Stimulated activated CD4-positive, alpha-beta T cell treated with anti-CD3 and anti-CD28 coated beads, Interleukin-1b, Interleukin-23, amount 100 ng/mL, for 24 hours (primary cell): Measurements from ENCODE around the gene LYST.

Source experiments
- DNase-seq, 4 experiments: peaks; one replicate each; pipeline ENCODE4 v3.0.0-alpha.2; 2020; ENCODE audit warnings: low read depth in 4 of 4, low spot score in 1 of 4

Gene LYST

DNA sequence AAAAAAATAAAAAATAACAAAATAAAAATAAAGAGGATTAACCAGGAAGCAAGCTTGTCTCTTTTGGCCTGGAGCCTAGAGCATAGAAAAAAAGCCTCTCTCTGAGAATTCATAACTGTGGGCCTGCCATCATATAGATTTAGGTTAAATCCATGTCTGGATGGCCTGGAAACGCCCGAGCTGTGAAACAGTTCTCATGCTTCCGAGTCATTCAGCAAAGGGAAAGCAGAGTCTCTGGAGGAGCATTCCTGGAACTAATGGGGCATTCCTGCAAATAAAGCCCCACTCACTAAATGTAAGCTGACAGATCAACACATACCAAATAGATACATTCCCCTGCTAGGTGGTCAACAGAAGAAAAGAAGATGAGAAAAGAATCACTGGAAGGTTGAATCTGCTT, 141.3 kb downstream of the LYST start:
- no peak for DNase-seq

GRCh38 chr1:235724730-235725129, 142.0 kb downstream of the LYST start:
- no peak for DNase-seq

- DNase-seq: no peak
These were observed 143.8 kb downstream of the LYST start for GRCh38 chr1:235722858-235723257.

GRCh38 chr1:235721982-235722381, 144.7 kb downstream of the LYST start:
- DNase-seq: no peak

GRCh38 chr1:235720544-235720943, 146.2 kb downstream of the LYST start:
- no peak for DNase-seq

- DNase-seq: no peak
These were observed 152.4 kb downstream of the LYST start for GRCh38 chr1:235714205-235714897.

DNA sequence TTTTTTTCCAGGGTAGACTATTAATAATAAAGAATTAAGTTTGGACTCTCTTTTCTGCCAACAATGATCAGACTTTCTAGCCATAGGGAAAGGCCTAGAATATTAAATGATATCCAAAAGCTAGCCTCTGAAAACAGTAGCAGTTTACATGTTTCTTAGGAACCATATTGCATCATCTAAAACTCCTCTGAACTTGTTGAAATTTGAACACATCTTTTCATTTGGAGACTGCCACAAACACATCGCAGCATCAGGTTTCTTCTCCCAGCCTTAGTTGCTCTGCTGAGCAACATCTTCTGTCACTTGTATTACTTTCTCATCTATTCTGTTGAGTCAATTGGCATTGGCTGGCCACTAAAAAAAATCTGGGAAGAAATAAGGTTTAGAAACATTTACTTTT, 153.9 kb downstream of the LYST start:
- DNase-seq: no peak

DNA sequence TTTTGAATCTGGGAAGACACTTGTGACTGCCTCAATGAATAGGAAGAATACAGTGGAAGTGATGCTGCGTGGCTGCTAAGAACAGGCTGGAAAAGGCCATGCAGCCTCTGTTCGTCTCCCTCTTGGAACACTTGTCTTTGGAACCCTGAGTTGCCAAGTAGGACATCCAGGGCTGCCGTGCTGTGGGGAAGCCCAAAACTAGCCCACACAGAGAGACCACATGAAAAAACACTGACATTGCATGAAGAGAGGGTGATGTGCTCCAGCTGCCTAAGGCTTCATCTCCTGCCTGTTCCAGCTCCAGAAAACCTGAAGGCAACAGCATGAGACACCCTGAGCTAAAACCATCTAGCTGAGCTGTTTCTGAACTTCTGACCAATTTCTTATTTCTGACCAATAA, 156.0 kb downstream of the LYST start:
- no peak for DNase-seq

- DNase-seq: no peak
These were observed 157.7 kb downstream of the LYST start for GRCh38 chr1:235709018-235709417.

DNA sequence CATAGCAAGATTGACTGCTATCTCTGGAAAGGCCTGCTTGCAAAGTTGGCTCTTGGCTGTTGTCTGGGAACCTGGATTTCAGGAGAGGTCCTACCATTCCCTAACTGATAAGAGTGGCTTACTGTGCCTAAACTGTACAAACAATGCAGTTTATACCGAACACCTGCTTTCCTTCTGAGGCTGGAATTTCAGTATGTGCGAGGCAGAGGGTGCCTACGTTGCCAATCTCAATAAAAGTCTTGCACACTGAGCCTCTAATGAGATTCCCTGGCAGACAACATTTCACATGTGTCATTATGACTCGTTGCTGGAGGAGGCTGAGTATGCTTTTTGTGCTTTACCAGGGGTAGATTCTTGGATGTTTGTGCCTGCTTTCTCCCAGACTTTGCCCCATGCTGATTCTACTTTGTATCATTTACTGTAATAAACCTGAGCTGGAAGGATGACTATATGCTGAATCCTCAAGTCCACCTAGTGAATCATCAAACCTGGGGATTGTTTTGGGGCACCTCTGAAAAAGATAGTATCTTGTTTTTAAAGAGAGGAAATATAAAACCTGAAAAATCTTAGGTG, 158.2 kb downstream of the LYST start:
- peak in 1 of 4 experiments; percentile 2 for DNase-seq

GRCh38 chr1:235703506-235703905, 163.2 kb downstream of the LYST start:
- no peak for DNase-seq

- no peak for DNase-seq
These were observed 164.3 kb downstream of the LYST start for GRCh38 chr1:235702412-235702811.

DNA sequence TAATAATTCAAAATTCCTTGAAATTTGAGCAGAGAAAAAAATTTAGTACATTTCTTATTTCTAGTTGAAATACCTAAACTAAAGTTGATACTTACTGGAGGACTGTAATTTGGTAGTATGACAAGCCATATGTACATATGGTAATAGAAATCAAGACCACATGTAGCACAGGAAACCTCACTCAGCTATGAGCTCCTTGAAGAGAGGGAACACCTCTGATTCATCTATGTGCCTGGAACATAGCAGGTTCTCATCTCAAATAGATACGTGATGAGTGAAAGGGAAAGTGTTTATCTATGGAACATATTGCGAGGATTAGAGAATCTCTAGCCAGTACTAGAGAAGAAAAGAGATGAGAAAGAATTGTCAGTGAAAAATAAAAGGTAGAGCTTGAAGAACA, 169.2 kb downstream of the LYST start:
- peak in 1 of 4 experiments; percentile 0 for DNase-seq

DNA sequence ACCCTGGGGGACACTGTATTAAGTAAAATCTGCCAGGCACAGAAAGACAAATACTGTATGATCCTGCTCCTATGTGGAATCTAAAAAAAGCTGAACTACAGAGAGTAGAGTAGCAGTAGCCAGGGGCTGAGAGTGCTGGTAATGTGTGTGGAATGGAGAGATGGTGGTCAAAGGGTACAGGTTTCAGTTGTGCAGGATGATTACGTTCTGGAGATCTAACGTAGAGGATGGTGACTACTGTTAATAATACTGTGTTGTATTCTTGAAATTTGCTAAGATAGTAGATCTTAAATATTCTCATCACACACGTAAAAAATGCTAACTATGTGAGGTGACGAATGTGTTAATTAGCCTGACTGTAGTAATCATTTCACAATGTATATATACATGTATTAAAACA, 177.3 kb downstream of the LYST start:
- DNase-seq: no peak

DNA sequence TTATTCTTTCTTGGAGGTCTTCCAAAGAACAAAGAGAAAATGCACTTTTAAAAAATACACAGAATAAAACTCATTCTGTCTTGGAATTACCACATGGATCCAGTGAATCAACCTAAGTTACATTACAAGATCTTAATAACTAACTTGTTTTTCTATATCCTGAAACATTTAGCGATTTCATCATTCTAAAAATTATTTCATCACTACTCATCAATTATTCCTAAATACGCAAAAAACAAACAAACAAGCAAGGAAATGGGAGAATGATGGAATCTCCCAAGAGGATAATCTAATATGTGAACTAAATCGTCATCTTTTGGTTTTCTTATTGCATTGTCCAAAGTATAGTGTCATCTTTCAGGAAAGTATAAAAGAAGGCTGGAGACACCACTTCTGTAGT, 178.6 kb downstream of the LYST start:
- no peak for DNase-seq

DNA sequence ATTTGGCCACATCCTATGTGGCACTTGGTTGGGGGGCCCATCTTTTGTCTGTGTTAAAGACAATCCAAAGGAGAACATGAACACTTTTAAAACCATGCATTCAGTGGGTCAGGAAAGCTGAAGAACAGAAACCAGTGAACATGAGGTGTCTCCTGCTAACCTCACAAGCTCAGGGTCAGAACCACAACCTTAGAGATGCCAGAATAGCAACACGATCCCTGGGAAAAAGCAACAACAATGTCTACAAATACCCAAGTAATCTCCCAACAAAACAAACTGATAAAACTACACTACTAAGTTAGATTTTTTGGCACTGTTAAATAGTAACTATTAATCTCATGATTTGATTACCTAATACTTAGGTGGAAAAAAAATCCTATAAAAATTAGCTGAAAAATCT, 183.1 kb downstream of the LYST start:
- no peak for DNase-seq

- DNase-seq: no peak
These were observed 184.5 kb downstream of the LYST start for GRCh38 chr1:235682216-235682615.

- no peak for DNase-seq
These were observed 187.1 kb downstream of the LYST start for GRCh38 chr1:235679644-235680043.

DNA sequence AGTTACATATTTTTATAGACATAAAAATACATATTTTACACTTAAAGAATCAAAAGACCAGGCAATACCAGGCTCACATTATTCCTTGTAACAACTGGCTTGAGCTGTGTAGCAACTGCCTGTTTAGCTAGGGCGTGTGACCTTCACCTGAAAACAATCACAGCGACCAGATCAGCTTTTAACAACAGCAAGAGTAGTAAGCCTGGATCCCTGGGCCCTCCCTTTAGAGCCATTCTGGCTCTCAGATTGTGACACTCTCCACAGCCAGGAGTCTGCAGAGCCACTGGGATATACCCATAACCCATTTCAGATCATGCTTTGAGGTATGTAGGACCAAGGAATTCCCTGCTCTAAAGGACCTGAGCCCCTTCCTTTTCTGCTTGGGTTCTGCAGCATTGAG, 187.7 kb downstream of the LYST start:
- no peak for DNase-seq

- DNase-seq: no peak
These were observed 191.4 kb downstream of the LYST start for GRCh38 chr1:235675152-235675890.

DNA sequence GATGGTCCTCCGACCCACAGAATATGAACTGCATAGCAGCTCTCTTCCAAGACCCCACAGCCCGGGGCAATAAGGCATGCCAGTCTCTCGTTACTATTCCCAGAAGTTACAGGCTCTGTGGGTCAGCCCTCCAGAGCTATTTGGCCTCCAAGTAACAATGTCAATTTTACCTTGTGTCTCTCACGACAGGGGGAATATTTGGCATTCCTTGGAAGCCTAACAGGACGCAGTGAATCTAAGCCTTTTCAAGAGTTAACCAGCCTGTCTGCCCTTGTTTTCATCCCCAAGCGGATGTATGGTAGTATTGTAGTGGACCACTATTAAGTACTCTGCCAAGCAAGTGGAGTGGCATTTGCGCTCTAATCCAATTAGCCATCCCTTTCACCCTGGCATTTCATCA, 192.7 kb downstream of the LYST start:
- no peak for DNase-seq

DNA sequence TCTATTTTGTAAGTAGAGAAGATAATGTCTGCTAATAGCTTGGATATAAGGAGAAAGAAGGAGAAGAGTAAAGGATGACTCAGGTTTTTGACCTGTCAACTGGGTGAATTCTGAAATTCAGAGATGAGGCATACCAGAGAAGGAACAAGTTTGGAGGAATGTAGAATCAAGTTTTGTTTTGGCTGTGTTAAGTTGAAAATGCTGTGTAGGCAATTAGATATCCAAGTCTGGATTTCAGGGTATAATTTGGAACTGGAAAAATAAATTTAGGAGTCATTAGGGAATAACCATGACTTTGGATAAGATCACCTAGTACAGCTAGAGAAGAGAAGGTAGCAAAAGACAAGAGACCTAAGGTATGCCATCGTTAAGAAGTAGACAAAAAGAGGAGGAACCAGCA, 194.7 kb downstream of the LYST start:
- no peak for DNase-seq
